PFSK-1 (cell line): Measurements from ENCODE around the gene SERPINB1.

Source experiments
- FOXP2 ChIP-seq: optimal IDR thresholded peaks from 2 replicates; pipeline ENCODE3; 2011; ENCODE audit warnings: borderline replicate concordance, control low read depth, inconsistent platforms; ENCODE audit not compliant: insufficient read depth; ENCODE audit errors: extremely low read length, extremely low read depth
- POLR2AphosphoS5 ChIP-seq: IDR thresholded peaks from 2 replicates; pipeline ENCODE4 v1.6.1; 2012; ENCODE audit warnings: low read depth, mild to moderate bottlenecking, control low read depth, low read length, moderate library complexity
- REST ChIP-seq, 2 experiments: IDR thresholded peaks; 2 replicates each; pipeline versions ENCODE4 v1.6.1 to v1.8.0; 2011 to 2012; ENCODE audit warnings: low read depth in 2 of 2, low read length in 2 of 2, control low read depth in 1 of 2, inconsistent platforms in 1 of 2, mild to moderate bottlenecking in 1 of 2, moderate library complexity in 1 of 2; ENCODE audit not compliant: insufficient read depth in 1 of 2
- SIN3A ChIP-seq: IDR thresholded peaks from 2 replicates; pipeline ENCODE4 v1.6.1; 2012; ENCODE audit warnings: mild to moderate bottlenecking, low read length, moderate library complexity, borderline replicate concordance; ENCODE audit not compliant: insufficient read depth
- TAF1 ChIP-seq: IDR thresholded peaks from 2 replicates; pipeline ENCODE4 v1.6.1; 2012; ENCODE audit warnings: low read length, control low read depth, borderline replicate concordance; ENCODE audit not compliant: insufficient read depth

The SERPINB1 gene

GRCh38 chr6:2823104-2823850 is 18.4 kb downstream of the SERPINB1 start:
- no peak for TF ChIP-seq TAF1
- no peak for TF ChIP-seq FOXP2
- TF ChIP-seq REST (IDR thresholded peaks at IDR 0.05; ENCODE audit: insufficient read depth in 1 of 2, low read depth in 2 of 2, low read length in 2 of 2), result no peak
- TF ChIP-seq POLR2AphosphoS5, result no peak
- no peak for TF ChIP-seq SIN3A

DNA sequence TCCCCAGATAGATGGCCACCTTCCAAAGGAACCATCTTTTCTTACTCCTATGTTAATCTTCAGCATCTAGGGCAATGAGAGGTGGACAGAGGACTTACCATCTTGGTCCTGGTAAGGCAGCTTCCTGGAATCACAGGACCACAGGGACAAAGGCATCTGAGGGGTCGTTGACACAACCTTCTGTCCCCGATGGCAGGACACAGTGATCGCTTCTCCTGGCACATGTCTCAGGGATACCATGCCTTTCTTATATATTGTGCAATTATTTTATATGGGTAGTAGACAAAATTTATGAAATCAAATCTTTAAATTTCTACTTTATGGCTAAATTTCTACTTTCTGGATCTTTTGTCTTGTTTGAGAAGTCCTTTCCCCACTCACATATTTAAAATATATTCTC is 20.1 kb downstream of the SERPINB1 start:
- TF ChIP-seq POLR2AphosphoS5 (no peak), TAF1 (no peak), SIN3A (no peak), FOXP2 (no peak), REST (IDR thresholded peaks at IDR 0.05; ENCODE audit: insufficient read depth in 1 of 2, low read depth in 2 of 2, low read length in 2 of 2) (no peak)

GRCh38 chr6:2820415-2820814 is 21.2 kb downstream of the SERPINB1 start:
- TF ChIP-seq SIN3A (no peak), REST (IDR thresholded peaks at IDR 0.05; ENCODE audit: insufficient read depth in 1 of 2, low read depth in 2 of 2, low read length in 2 of 2) (no peak), POLR2AphosphoS5 (no peak), FOXP2 (no peak), TAF1 (no peak)

GRCh38 chr6:2819978-2820377 is 21.7 kb downstream of the SERPINB1 start:
- TF ChIP-seq SIN3A (no peak), REST (IDR thresholded peaks at IDR 0.05; ENCODE audit: insufficient read depth in 1 of 2, low read depth in 2 of 2, low read length in 2 of 2) (no peak), POLR2AphosphoS5 (no peak), FOXP2 (no peak), TAF1 (no peak)
